HCT116 (cell line): ENCODE measurements around the gene MZT1. TPM values are rescaled to one million over a fixed set of nuclear protein-coding genes. Genes with fewer than 3 reads are reported as not detected.

ENCODE experiments used
- ATAC-seq: fragments of 200-7000 bp; cut with Tn5 transposase; 2 replicates; pipeline ENCODE4 v1.9.1; 2020; ENCODE audit warnings: mild to moderate bottlenecking, moderate library complexity
- BruUV-seq: library from RNA; stranded (reverse); fragments of 400-500 nt; replicated peaks from 2 replicates; lab custom pipeline; 2021; lab: Mats Ljungman, UMichigan
- CTCF ChIA-PET: fragments of 300-600 bp; sonication (Branson Sonifier 250); formaldehyde crosslinking; loops from one replicate; lab custom pipeline; 2021; ENCODE audit warnings: antibody characterized with exemption; lab: Charles Lee
- POLR2A ChIA-PET: fragments of 300-600, 350-600 bp; sonication (Branson Sonifier 250); formaldehyde crosslinking; loops from one replicate; lab custom pipeline; 2021; ENCODE audit warnings: antibody characterized with exemption; lab: Charles Lee
- RAD21 ChIA-PET, 2 experiments: fragments of 300-600 bp; sonication (Branson Sonifier 250); formaldehyde crosslinking; loops; one replicate each; lab custom pipeline; 2023; ENCODE audit warnings: low total read pairs in 2 of 2; ENCODE audit not compliant: uncharacterized antibody in 2 of 2, unreplicated experiment in 2 of 2, low non-redundant PET in 1 of 2; lab: Charles Lee
- DNase-seq: peaks from one replicate; pipeline ENCODE4 v3.0.0-alpha.2; 2010; ENCODE audit warnings: low read depth, low spot score
- H2AFZ ChIP-seq: fragments of 200-600 bp; shearing (Covaris generic), sonication (generic); 2 replicates; pipeline ENCODE4 v1.6.1; 2017; ENCODE audit warnings: low read depth, mixed run types, mixed read lengths, antibody characterized with exemption, low read length; ENCODE audit not compliant: poor library complexity, severe bottlenecking
- H3K27ac ChIP-seq: 2 replicates; pipeline ENCODE4 v1.5.1; 2012; ENCODE audit warnings: low read depth, low read length
- H3K27me3 ChIP-seq: fragments of 200-600 bp; sonication (generic); 2 replicates; pipeline ENCODE4 v1.6.1; 2016; ENCODE audit warnings: mixed run types, low read length, mixed read lengths; ENCODE audit not compliant: insufficient read depth
- H3K36me3 ChIP-seq, 2 experiments: fragments of 200-500 bp in 1 of 2; fragments of 200-600 bp in 1 of 2; sonication (Bioruptor generic) in 1 of 2; sonication (generic) in 1 of 2; 2 replicates each; pipeline versions ENCODE4 v1.5.1 to v1.6.1; 2014 to 2016; ENCODE audit warnings: low read length in 2 of 2, inconsistent platforms in 1 of 2, mixed read lengths in 1 of 2, mixed run types in 1 of 2; ENCODE audit not compliant: insufficient read depth in 2 of 2, control insufficient read depth in 1 of 2
- H3K4me1 ChIP-seq, 2 experiments: fragments of 200-600 bp in 1 of 2; sonication (generic) in 1 of 2; 2 replicates each; pipeline versions ENCODE4 v1.5.1 to v1.6.1; 2012 to 2017; ENCODE audit warnings: low read length in 2 of 2, inconsistent platforms in 1 of 2, mild to moderate bottlenecking in 1 of 2, mixed read lengths in 1 of 2, mixed run types in 1 of 2, moderate library complexity in 1 of 2; ENCODE audit not compliant: insufficient read depth in 2 of 2, control insufficient read depth in 1 of 2
- H3K4me2 ChIP-seq: fragments of 200-600 bp; sonication (generic); 2 replicates; pipeline ENCODE4 v1.6.1; 2017; ENCODE audit warnings: mixed run types, low read length, mixed read lengths
- H3K4me3 ChIP-seq, 2 experiments: fragments of 200-600 bp in 1 of 2; sonication (generic) in 1 of 2; replicated peaks in 1 of 2; 2 replicates each; pipeline ENCODE4 v1.5.1; 2011 to 2016; ENCODE audit warnings: low read length in 2 of 2, control low read depth in 1 of 2, low read depth in 1 of 2, mild to moderate bottlenecking in 1 of 2, mixed read lengths in 1 of 2, mixed run types in 1 of 2
- H3K79me2 ChIP-seq: fragments of 200-600 bp; sonication (generic); 2 replicates; pipeline ENCODE4 v1.6.1; 2017; ENCODE audit warnings: mild to moderate bottlenecking, mixed run types, low read length, moderate library complexity, mixed read lengths; ENCODE audit not compliant: insufficient read depth
- H3K9ac ChIP-seq: fragments of 200-600 bp; sonication (generic); 2 replicates; pipeline ENCODE4 v1.6.1; 2016; ENCODE audit warnings: low read length, mixed read lengths
- H3K9me2 ChIP-seq: fragments of 200-600 bp; sonication (generic), shearing (Covaris generic); 2 replicates; pipeline ENCODE4 v1.6.1; 2017; ENCODE audit warnings: mixed run types, mild to moderate bottlenecking, moderate library complexity; ENCODE audit not compliant: insufficient read depth
- H3K9me3 ChIP-seq, 2 experiments: fragments of 200-500 bp in 1 of 2; fragments of 200-600 bp in 1 of 2; sonication (Bioruptor generic) in 1 of 2; sonication (generic) in 1 of 2; 2 replicates each; pipeline ENCODE4 v1.6.1; 2014 to 2017; ENCODE audit warnings: low read length in 2 of 2, mixed read lengths in 2 of 2, inconsistent platforms in 1 of 2, low read depth in 1 of 2, mild to moderate bottlenecking in 1 of 2, mixed run types in 1 of 2, moderate library complexity in 1 of 2; ENCODE audit not compliant: control insufficient read depth in 1 of 2, insufficient read depth in 1 of 2
- H4K20me1 ChIP-seq: fragments of 200-600 bp; sonication (generic), shearing (Covaris generic); 2 replicates; pipeline ENCODE4 v1.6.1; 2017; ENCODE audit warnings: mixed run types, mild to moderate bottlenecking, moderate library complexity; ENCODE audit not compliant: insufficient read depth
- CBX3 ChIP-seq: IDR thresholded peaks from 2 replicates; pipeline ENCODE4 v1.6.1; 2012; ENCODE audit warnings: low read depth
- CEBPB ChIP-seq: IDR thresholded peaks from 2 replicates; pipeline ENCODE4 v1.6.1; 2012; ENCODE audit warnings: low read depth
- ELF1 ChIP-seq: IDR thresholded peaks from 2 replicates; pipeline ENCODE4 v1.6.1; 2012; ENCODE audit warnings: low read depth, borderline replicate concordance
- EZH2phosphoT487 ChIP-seq: fragments of 200-600 bp; IDR thresholded peaks from 2 replicates; pipeline ENCODE4 v1.6.1; 2018; ENCODE audit warnings: antibody characterized with exemption, borderline replicate concordance
- JUND ChIP-seq: IDR thresholded peaks from 2 replicates; pipeline ENCODE4 v1.6.1; 2012
- MAX ChIP-seq: IDR thresholded peaks from 2 replicates; pipeline ENCODE4 v1.6.1; 2012
- POLR2A ChIP-seq: IDR thresholded peaks from 2 replicates; pipeline ENCODE4 v1.7.0; 2011; ENCODE audit warnings: borderline replicate concordance; ENCODE audit not compliant: insufficient read depth, insufficient read length; ENCODE audit errors: extremely low read depth
- RAD21 ChIP-seq: IDR thresholded peaks from 2 replicates; pipeline ENCODE4 v1.6.1; 2012; ENCODE audit warnings: low read depth, mild to moderate bottlenecking
- SIN3A ChIP-seq: IDR thresholded peaks from 2 replicates; pipeline ENCODE4 v1.6.1; 2012; ENCODE audit warnings: low read depth
- SP1 ChIP-seq: IDR thresholded peaks from 2 replicates; pipeline ENCODE4 v1.6.1; 2012; ENCODE audit warnings: low read depth
- TCF7L2 ChIP-seq: IDR thresholded peaks from 2 replicates; pipeline ENCODE4 v1.7.0; 2011; ENCODE audit warnings: borderline replicate concordance, inconsistent platforms; ENCODE audit not compliant: insufficient read depth, insufficient read length; ENCODE audit errors: extremely low read depth
- ZFX ChIP-seq: fragments of 450-650 bp; IDR thresholded peaks from 2 replicates; pipeline ENCODE4 v1.6.1; 2017
- intact Hi-C: fragments of 100-400 bp; cut with micrococcal nuclease; formaldehyde crosslinking; loops from 2 replicates; pipeline ENCODE4 v1.10.0; 2022
- total RNA-seq: library from RNA; stranded (reverse); gene quantifications from one replicate; pipeline ENCODE4 v1.2.1, GENCODE V29; 2021; ENCODE audit not compliant: unreplicated experiment
- TF ChIP-seq, protein P1 (sequence below): IDR thresholded peaks from 2 replicates; pipeline ENCODE4 v1.6.1; 2011; ENCODE audit warnings: mild to moderate bottlenecking, low read length, moderate library complexity; ENCODE audit not compliant: insufficient replicate concordance; ENCODE audit errors: extremely low read depth
- TF ChIP-seq, protein P2 (sequence below): IDR thresholded peaks from 2 replicates; pipeline ENCODE4 v1.6.1; 2012; ENCODE audit warnings: low read depth

MZT1 gene
- total RNA-seq, 1 experiment from 2014 or later, result 19.0 TPM

DNA sequence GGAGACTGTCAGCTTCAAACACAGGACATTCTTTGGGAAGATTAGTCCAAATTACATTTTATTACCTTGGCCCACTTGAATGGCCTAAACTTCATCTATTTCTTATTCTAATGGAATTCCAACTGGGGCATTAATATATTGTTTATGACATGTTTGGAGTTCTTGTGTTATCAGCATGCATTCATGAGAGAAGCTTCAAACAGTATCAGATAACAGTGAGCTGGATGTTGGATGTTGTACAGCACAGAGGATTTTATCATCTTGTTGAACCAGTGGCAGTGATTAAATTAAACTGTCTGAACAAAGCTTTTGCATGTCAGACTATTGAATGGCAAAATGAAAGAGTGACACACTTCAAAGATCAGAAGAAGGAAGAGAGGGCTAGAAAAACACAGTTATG lies 50.0 kb downstream of the MZT1 start (continued):
- TF ChIP-seq MAX, result no peak

DNA sequence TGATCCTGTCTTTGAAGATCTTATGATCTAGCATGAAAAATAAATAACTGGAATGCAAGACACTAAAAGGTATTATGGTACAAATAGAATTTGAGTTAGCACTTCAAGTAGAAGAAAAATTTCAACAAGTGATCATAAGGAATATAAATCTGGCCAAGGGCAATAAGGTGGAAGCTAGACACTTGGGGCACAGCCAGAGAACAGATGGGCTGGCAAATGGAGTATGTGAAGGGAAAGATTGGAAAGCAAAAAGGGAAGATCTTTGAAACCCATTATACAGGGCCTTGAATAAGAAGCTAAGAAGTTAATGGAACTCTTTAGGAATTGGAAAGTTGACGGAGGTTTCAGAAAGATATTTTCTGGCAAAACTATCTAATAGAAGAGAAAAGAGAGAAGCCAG lies 61.0 kb downstream of the MZT1 start:
- no peaks in the 10 kb centered on the region for H4K20me1 ChIP-seq
- no peak for DNase-seq
- no peak overlapping the region for H3K4me2 ChIP-seq
- no peak overlapping the region for H2AFZ ChIP-seq
- TF ChIP-seq CBX3 (no peak), MAX (no peak), POLR2A (no peak), ZFX (no peak), ELF1 (no peak), SIN3A (no peak), CEBPB (no peak), JUND (no peak), RAD21 (no peak), TCF7L2 (no peak), SP1 (no peak), EZH2phosphoT487 (no peak)
- TF ChIP-seq, protein P1, sequence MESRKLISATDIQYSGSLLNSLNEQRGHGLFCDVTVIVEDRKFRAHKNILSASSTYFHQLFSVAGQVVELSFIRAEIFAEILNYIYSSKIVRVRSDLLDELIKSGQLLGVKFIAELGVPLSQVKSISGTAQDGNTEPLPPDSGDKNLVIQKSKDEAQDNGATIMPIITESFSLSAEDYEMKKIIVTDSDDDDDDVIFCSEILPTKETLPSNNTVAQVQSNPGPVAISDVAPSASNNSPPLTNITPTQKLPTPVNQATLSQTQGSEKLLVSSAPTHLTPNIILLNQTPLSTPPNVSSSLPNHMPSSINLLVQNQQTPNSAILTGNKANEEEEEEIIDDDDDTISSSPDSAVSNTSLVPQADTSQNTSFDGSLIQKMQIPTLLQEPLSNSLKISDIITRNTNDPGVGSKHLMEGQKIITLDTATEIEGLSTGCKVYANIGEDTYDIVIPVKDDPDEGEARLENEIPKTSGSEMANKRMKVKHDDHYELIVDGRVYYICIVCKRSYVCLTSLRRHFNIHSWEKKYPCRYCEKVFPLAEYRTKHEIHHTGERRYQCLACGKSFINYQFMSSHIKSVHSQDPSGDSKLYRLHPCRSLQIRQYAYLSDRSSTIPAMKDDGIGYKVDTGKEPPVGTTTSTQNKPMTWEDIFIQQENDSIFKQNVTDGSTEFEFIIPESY, result no peak
- TF ChIP-seq, protein P2, sequence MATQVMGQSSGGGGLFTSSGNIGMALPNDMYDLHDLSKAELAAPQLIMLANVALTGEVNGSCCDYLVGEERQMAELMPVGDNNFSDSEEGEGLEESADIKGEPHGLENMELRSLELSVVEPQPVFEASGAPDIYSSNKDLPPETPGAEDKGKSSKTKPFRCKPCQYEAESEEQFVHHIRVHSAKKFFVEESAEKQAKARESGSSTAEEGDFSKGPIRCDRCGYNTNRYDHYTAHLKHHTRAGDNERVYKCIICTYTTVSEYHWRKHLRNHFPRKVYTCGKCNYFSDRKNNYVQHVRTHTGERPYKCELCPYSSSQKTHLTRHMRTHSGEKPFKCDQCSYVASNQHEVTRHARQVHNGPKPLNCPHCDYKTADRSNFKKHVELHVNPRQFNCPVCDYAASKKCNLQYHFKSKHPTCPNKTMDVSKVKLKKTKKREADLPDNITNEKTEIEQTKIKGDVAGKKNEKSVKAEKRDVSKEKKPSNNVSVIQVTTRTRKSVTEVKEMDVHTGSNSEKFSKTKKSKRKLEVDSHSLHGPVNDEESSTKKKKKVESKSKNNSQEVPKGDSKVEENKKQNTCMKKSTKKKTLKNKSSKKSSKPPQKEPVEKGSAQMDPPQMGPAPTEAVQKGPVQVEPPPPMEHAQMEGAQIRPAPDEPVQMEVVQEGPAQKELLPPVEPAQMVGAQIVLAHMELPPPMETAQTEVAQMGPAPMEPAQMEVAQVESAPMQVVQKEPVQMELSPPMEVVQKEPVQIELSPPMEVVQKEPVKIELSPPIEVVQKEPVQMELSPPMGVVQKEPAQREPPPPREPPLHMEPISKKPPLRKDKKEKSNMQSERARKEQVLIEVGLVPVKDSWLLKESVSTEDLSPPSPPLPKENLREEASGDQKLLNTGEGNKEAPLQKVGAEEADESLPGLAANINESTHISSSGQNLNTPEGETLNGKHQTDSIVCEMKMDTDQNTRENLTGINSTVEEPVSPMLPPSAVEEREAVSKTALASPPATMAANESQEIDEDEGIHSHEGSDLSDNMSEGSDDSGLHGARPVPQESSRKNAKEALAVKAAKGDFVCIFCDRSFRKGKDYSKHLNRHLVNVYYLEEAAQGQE, result no peak
- TF ChIP-seq, all 23 proteins: peak for 0
- intact Hi-C loops, result no loop called here
- POLR2A ChIA-PET, result no interaction called here
- RAD21 ChIA-PET, result no interaction called here
- Histone ChIP-seq H3K27ac (no peak overlapping the region), H3K9ac (no peak overlapping the region), H3K4me1 (no peaks in the 10 kb centered on the region), H3K36me3 (no peaks in the 10 kb centered on the region), H3K9me3 (no peaks in the 10 kb centered on the region), H3K4me3 (no peak overlapping the region), H3K27me3 (no peaks in the 10 kb centered on the region), H3K9me2 (no peaks in the 10 kb centered on the region), H3K79me2 (no peaks in the 10 kb centered on the region)
- CTCF ChIA-PET, result interaction anchor here (1.0 to 1.8 kb wide), 2 partner anchors 15 to 23 kb away, joined by 3 to 5 read pairs; no protein-coding TSS in a partner anchor
- no TSS peak for BruUV-seq
- ATAC-seq, result no peak
